ENCODE measurements around the gene TERF2IP.

DNA sequence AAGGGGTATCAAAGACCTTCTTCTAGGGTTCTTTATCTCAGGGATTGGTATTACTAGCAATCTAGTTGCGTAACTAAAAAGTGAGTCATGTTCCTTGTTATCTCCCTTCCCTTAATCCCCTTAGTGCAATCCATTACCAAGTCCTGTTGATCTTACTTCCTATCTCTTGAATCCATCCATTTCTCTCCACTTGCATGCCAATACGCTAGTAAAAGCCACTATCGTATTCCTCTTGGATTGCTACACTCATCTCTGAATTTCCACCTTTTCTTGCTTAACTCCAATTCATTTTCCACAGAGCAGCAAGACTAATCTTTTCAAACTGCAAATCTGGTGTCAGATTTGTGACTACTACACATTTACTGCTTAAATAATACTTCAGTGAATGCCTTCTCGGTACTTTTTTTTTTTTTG lies 22.6 kb upstream of the TERF2IP start:
- TF ChIP-seq, protein P1, sequence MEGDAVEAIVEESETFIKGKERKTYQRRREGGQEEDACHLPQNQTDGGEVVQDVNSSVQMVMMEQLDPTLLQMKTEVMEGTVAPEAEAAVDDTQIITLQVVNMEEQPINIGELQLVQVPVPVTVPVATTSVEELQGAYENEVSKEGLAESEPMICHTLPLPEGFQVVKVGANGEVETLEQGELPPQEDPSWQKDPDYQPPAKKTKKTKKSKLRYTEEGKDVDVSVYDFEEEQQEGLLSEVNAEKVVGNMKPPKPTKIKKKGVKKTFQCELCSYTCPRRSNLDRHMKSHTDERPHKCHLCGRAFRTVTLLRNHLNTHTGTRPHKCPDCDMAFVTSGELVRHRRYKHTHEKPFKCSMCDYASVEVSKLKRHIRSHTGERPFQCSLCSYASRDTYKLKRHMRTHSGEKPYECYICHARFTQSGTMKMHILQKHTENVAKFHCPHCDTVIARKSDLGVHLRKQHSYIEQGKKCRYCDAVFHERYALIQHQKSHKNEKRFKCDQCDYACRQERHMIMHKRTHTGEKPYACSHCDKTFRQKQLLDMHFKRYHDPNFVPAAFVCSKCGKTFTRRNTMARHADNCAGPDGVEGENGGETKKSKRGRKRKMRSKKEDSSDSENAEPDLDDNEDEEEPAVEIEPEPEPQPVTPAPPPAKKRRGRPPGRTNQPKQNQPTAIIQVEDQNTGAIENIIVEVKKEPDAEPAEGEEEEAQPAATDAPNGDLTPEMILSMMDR (IDR thresholded peaks at IDR 0.05), result no peak
- no peak for TF ChIP-seq POLR2A (IDR thresholded peaks at IDR 0.05)

Measured in suprapubic skin (tissue), 3 donors.